ENCODE data around the gene PHLPP1.

Gene PHLPP1

DNA sequence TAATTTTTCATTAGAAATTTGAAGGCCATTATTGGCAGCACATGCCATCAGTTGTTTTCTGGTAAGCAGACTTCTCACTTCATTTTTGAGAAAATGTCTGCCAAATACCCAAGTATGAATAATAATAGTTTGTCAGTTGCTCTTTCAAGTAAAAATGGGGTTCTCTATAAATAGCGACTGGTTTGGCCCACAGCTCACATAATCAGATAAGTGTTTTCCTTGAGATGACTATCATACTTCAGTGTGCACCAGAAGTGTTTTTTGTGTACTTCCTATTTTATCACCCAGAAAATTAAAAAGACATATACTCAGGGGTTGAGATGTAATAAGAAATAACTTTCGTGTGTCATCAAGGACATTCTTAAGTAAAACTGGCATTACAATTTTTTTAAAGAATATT lies 147.1 kb downstream of the PHLPP1 start:
- TF ChIP-seq POLR2A (IDR thresholded peaks at IDR 0.05; ENCODE audit: low read length) (no peak), GATA1 (IDR thresholded peaks at IDR 0.05; ENCODE audit: low read depth, low read length) (no peak)
- no peak for DNase-seq

DNA sequence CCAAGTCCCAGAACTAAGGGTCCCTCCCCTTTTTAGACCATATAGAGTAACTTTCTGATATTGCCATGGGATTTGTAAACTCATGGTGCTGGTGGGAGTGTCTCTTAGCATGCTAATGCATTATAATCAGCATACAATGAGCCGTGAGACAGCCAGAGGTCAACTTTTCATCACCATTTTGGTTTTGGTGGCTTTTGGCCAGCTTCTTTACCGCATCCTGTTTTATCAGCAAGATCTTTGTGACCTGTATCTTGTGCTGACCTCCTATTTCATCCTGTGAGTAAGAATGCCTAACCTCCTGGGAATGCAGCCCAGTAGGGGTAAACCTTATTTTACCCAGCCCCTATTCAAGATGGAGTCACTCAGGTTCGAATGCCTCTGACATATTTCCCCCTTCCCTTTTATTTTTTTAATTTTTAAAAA lies 148.2 kb downstream of the PHLPP1 start:
- DNase-seq = no peak
- TF ChIP-seq POLR2A (IDR thresholded peaks at IDR 0.05; ENCODE audit: low read length) (no peak), GATA1 (IDR thresholded peaks at IDR 0.05; ENCODE audit: low read depth, low read length) (no peak)

DNA sequence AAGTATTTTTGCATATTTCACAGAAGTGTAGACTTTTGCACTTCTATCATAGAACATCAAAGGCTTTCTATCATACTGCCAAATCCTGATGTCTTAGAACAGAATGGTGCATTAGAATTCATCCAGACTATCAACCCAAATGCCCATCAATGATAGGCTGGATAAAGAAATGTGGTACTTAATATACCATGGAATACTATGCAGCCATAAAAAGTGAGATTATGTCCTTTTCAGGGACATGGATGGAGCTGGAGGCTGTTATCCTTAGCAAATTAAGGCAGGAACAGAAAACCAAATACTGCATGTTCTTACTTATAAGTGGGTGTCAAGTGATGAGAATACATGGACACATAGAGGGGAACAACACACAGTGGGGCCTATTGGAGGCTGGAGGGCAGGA lies 150.2 kb downstream of the PHLPP1 start:
- no peak for DNase-seq
- TF ChIP-seq POLR2A (IDR thresholded peaks at IDR 0.05; ENCODE audit: low read length) = no peak
- no peak for TF ChIP-seq GATA1 (IDR thresholded peaks at IDR 0.05; ENCODE audit: low read depth, low read length)

DNA sequence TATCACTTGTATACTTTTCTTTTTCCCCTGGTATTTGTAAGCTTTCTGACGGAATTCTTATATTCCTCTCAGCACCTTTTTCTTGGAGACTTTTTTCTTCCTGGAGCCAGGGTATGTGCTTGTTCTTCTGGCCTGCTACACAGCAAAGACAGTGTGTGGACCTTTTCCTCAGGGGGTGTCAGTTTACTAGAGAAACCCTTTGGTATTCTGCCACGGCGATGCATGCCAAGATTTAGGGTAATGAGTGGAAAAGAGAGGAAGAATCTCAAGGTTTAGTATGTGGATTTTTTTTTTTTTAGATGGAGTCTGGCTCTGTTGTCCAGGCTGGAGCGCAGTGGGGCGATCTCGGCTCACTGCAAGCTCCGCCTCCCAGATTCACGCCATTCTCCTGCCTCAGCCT lies 152.2 kb downstream of the PHLPP1 start:
- DNase-seq = no peak
- TF ChIP-seq POLR2A (IDR thresholded peaks at IDR 0.05; ENCODE audit: low read length) = no peak
- no peak for TF ChIP-seq GATA1 (IDR thresholded peaks at IDR 0.05; ENCODE audit: low read depth, low read length)

DNA sequence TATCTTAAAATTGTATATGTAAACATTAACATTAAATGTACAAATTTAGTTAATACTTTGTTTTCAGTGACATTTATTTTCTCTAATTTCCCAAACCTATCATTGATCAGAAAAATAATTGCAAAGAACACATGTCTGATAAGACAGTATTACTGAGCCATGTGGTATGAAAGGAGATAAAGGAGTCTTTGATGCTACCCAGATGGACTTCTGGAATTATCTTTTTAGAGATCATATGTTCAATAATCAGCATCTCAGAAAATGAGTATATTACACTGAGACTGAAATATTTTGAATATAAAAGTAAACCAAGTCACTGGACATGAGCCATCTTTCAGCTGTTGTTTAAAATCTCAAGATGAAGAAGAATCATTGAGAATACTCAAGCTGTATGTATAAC lies 153.3 kb downstream of the PHLPP1 start:
- TF ChIP-seq GATA1 (IDR thresholded peaks at IDR 0.05; ENCODE audit: low read depth, low read length) (no peak), POLR2A (IDR thresholded peaks at IDR 0.05; ENCODE audit: low read length) (no peak)
- no peak for DNase-seq

DNA sequence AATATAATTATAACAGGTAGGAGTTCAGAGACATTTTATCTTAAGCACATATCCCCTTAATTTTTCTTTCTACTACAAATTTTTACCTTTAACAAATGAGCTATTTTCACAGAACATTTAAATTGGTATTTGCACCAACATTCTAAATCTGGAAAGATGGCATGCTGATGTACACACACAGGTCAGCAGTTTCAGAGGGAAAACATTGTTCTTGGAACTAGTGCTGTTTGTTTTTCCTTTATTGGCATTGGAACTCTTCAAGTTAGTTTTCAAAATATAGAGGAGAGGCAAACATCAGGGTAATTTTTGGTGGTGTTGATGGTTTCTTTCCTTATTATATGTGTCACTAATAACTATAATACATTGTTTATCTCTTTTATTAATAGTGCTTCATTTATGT lies 155.3 kb downstream of the PHLPP1 start:
- no peak for DNase-seq
- no peak for TF ChIP-seq GATA1 (IDR thresholded peaks at IDR 0.05; ENCODE audit: low read depth, low read length)
- no peak for TF ChIP-seq POLR2A (IDR thresholded peaks at IDR 0.05; ENCODE audit: low read length)

DNA sequence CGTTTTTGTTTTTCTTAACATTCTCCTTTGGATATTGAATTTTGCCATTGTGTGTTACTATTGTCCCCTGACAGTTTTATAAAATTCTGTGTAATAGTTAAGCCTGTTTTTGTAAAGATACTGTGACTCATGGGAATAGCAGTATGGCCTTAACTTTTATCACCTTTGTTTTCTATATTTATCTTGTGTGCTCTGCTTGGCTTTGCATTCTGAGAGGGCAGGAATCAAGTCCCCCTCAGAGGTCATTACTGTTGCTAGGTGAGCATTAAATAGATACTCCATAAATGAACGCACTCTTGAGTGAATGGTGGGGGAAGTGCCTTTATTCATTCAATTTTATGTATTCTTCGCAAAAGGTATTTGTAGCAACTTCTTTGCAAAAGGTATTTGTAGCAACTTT lies 160.0 kb downstream of the PHLPP1 start:
- no peak for TF ChIP-seq GATA1 (IDR thresholded peaks at IDR 0.05; ENCODE audit: low read depth, low read length)
- TF ChIP-seq POLR2A (IDR thresholded peaks at IDR 0.05; ENCODE audit: low read length) = no peak
- DNase-seq = no peak

DNA sequence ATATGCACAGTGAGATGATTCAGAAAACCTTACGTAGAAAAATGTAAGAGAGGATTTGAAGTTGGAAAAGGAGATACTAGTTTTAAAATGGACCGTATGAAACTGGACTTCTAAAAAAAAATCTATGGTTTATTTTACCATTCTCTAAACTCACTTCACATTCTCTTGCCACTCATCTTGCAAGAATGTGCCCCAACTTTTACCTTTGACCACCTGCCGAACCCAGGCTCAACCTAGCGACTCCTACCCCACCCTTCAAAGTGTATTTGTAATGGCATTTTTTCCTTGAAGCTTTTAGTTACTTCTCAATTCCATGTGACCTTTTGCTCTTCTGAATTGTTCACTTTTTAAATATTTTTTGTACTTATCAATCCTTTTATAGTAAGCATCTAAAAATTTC lies 160.8 kb downstream of the PHLPP1 start:
- DNase-seq = no peak
- TF ChIP-seq POLR2A (IDR thresholded peaks at IDR 0.05; ENCODE audit: low read length) (no peak), GATA1 (IDR thresholded peaks at IDR 0.05; ENCODE audit: low read depth, low read length) (no peak)

DNA sequence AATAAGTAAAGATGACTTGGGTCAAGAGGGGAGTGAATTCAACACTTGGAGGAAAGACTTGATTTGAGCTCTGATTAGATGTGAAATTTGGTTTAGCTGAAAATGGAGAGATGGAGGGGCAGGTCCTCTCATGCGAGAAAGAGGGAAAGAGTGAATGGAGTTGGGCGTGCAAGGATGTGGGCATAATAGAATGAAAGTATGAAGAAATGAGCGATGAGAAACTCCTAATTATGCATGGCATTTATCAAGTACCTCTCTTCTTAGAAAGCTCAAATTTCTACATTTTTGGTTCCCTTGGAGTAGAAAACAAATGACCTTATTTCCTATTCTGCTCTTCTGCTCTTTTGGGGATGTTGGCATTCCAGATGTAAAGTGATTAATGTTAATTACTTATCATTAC lies 161.5 kb downstream of the PHLPP1 start:
- TF ChIP-seq POLR2A (IDR thresholded peaks at IDR 0.05; ENCODE audit: low read length) (no peak), GATA1 (IDR thresholded peaks at IDR 0.05; ENCODE audit: low read depth, low read length) (no peak)
- DNase-seq = no peak

DNA sequence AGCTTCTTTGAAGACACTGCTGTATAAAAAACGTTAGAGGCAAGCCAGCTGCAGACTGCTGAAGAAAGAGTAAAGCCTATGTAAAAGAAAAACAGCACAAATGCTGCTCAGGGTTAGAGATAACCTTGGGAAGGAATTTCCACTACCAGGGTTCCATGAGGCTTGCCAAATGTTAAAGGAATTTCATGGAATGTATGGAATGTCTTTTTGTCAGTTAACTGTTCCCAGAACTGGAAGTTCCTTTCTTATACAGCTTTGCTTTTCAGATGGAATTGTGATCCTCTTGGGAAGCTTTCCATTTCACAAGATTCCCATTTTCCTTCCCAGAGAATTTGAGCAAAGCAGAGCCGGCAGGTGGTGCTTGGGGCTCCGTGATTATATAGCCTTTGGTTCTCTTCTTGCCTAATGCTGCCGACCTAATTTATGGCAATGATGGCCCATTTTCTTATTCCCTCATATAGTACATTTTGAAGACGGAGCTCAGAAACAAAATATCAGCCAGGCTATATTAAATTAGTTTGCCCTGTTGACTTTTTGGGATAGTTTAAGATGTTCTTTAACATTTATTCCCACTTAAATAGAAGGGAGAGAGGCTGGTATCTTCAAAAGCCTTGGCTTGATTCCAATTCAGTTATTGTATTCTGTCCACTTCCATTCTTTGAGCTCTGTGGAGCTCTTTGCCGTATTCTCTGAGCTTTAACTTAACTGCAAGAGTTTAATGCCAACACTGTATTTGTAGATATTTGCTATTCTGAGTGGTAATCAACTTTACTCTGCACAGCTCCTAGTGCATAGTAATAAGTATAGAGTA lies 162.3 kb downstream of the PHLPP1 start:
- no peak for DNase-seq
- TF ChIP-seq POLR2A (IDR thresholded peaks at IDR 0.05; ENCODE audit: low read length) = no peak
- TF ChIP-seq GATA1 (IDR thresholded peaks at IDR 0.05; ENCODE audit: low read depth, low read length) = no peak

DNA sequence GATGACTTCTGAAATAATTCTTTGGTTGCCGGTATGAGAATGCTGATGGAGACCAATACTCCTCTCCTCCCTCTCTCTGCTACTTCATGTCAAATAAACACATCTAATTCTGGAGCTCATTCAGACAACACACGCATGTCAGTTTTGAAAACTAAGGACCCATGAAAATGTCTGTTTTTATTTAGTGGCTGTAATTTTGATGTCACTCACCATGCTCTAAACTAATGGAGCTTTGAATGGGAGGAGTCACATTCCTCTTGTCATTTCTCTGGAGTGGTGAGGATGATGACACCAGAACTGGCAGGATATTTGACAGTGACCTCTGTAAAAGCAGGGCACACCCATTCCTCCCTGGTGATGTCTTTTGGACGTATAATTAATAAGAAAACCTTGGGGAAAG lies 163.0 kb downstream of the PHLPP1 start:
- no peak for TF ChIP-seq POLR2A (IDR thresholded peaks at IDR 0.05; ENCODE audit: low read length)
- no peak for TF ChIP-seq GATA1 (IDR thresholded peaks at IDR 0.05; ENCODE audit: low read depth, low read length)
- DNase-seq = peak in 1 of 2 experiments; percentile 10

DNA sequence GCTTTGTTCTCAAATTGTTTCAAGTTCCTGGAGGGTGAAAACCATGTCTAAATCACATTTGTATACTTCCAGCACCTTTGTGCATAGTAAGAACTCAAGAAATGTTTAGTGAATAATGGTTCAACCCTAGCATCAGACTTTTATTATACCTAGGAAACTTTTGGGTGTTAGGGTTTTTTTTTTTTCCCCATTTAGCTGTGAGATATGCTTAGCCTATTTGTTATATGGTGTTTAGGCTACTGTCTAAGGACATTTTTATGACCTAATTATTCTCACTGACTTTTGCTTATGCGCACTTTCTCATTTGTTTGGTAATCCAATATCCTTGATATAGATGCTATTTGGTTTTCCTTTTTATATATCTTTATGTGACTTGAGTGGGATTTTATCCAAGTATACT lies 164.7 kb downstream of the PHLPP1 start:
- TF ChIP-seq GATA1 (IDR thresholded peaks at IDR 0.05; ENCODE audit: low read depth, low read length) = no peak
- no peak for TF ChIP-seq POLR2A (IDR thresholded peaks at IDR 0.05; ENCODE audit: low read length)

DNA sequence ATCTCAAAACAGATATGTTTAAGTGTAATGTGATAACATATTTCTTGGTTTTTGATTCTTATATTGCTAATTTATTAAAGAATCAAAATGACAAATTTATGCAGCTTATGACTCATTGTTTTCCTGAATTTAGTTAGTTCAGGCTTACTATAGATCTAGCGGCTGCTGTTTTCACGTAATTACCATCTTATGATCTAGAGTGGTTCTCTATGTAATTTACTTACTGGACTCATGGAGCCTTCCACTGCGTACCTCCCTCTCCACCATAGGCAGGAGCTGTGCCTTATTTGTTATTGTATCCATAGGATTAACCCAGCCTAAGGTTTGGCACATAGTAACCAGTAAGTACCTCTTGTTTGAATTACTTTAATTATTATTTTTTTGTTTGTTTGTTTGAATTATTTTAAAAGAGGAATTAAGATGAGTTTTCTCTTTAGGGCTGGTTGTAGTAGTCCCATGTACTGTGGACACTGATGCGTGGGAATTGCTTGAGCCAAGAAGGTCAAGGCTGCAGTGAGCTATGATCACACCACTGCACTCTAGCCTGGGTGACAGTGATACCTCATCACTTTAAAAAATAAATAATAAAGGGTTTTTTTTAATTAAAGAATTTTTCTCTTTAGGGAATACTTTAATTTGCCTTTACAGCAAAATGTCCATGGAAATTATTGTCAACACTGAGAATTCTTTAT lies 165.5 kb downstream of the PHLPP1 start:
- DNase-seq = no peak
- TF ChIP-seq GATA1 (IDR thresholded peaks at IDR 0.05; ENCODE audit: low read depth, low read length) = no peak
- TF ChIP-seq POLR2A (IDR thresholded peaks at IDR 0.05; ENCODE audit: low read length) = no peak

More for the DNA sequence above, 164.7 kb downstream of the PHLPP1 start:
- no peak for DNase-seq

DNA sequence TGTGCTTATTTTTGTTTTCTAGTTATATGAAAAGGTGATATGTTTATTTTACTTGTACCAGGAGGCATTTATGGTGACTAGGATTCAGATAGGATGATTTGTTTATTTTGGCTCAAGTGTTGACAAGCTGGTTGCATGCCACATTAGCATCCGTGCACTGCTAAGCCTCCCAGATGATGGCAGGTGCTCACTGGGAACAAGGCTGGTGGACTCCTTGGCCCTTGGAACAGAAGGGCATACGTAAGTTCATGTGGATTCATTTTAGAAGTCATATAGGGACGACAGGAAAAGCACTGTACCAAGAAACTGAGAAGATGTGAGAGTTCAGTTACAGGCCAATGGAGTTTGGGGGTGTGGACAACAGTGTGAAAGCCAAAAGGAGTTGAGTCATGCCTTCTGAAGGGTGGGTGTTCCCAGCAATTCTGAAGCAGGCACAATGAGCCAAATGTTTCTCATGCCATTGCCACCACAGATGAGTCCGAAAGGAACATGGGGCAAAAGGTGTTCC lies 166.2 kb downstream of the PHLPP1 start:
- no peak for TF ChIP-seq GATA1 (IDR thresholded peaks at IDR 0.05; ENCODE audit: low read depth, low read length)
- no peak for TF ChIP-seq POLR2A (IDR thresholded peaks at IDR 0.05; ENCODE audit: low read length)
- DNase-seq = peak; percentile 19 to 52
